Type B pancreatic cell (in vitro differentiated cells): Measurements from ENCODE around the gene PLEKHA6. TPM values are rescaled to one million over a fixed set of nuclear protein-coding genes. Genes with fewer than 3 reads are reported as not detected.

Experiments
- DNase-seq: peaks from one replicate; pipeline ENCODE4 v3.0.0; 2021; ENCODE audit warnings: mixed read lengths; ENCODE audit not compliant: unreplicated experiment; ENCODE audit errors: extremely low spot score
- H3K27ac Mint-ChIP-seq: 2 replicates; pipeline ENCODE4 v1.8.0; 2021; ENCODE audit warnings: mild to moderate bottlenecking, mixed read lengths
- H3K27me3 Mint-ChIP-seq: 2 replicates; pipeline ENCODE4 v1.8.0; 2021; ENCODE audit warnings: mixed read lengths
- H3K36me3 Mint-ChIP-seq: 2 replicates; pipeline ENCODE4 v1.8.0; 2021; ENCODE audit warnings: mixed read lengths
- H3K4me1 Mint-ChIP-seq: one replicate; pipeline ENCODE4 v1.8.0; 2021; ENCODE audit warnings: mixed read lengths; ENCODE audit not compliant: unreplicated experiment
- H3K4me3 Mint-ChIP-seq: 2 replicates; pipeline ENCODE4 v1.8.0; 2021; ENCODE audit warnings: mild to moderate bottlenecking, mixed read lengths
- H3K9me3 Mint-ChIP-seq: 2 replicates; pipeline ENCODE4 v1.8.0; 2021; ENCODE audit warnings: mixed read lengths
- CTCF ChIP-seq: fragments of 200-600 bp; sonication (generic); conservative IDR thresholded peaks from 2 replicates; pipeline ENCODE4 v1.5.0; 2021; ENCODE audit warnings: antibody characterized with exemption, mild to moderate bottlenecking
- total RNA-seq: library from RNA; stranded (reverse); gene quantifications from 2 replicates; pipeline ENCODE4 v1.2.1, GENCODE V29; 2021; ENCODE audit warnings: low replicate concordance

Gene PLEKHA6
- total RNA-seq, 1 donor from 2014 or later = 37.8 TPM

GRCh38 chr1:204407295-204407971 lies 47.7 kb upstream of the PLEKHA6 start:
- no peaks in the 10 kb centered on the region for H3K9me3 Mint-ChIP-seq
- peak overlapping the region; percentile 98 for H3K4me3 Mint-ChIP-seq
- TF ChIP-seq CTCF = no peak
- peak overlapping the region; percentile 96 for H3K27ac Mint-ChIP-seq
- H3K27me3 Mint-ChIP-seq = no peaks in the 10 kb centered on the region
- DNase-seq = no peak
- peaks cover 20% of the 10 kb centered on the region for H3K36me3 Mint-ChIP-seq
- peaks cover 19% of the 10 kb centered on the region for H3K4me1 Mint-ChIP-seq

GRCh38 chr1:204406621-204407020 lies 46.9 kb upstream of the PLEKHA6 start:
- H3K36me3 Mint-ChIP-seq = peaks cover 20% of the 10 kb centered on the region
- no peak for TF ChIP-seq CTCF
- no peaks in the 10 kb centered on the region for H3K27me3 Mint-ChIP-seq
- no peaks in the 10 kb centered on the region for H3K9me3 Mint-ChIP-seq
- H3K4me3 Mint-ChIP-seq = peak overlapping the region; percentile 98
- DNase-seq = no peak
- H3K27ac Mint-ChIP-seq = no peak overlapping the region
- H3K4me1 Mint-ChIP-seq = peaks cover 16% of the 10 kb centered on the region

- no peak for DNase-seq
- H3K4me1 Mint-ChIP-seq = peaks cover 16% of the 10 kb centered on the region
- no peaks in the 10 kb centered on the region for H3K9me3 Mint-ChIP-seq
- H3K27ac Mint-ChIP-seq = no peak overlapping the region
- H3K36me3 Mint-ChIP-seq = peaks cover 22% of the 10 kb centered on the region
- no peak for TF ChIP-seq CTCF
- H3K27me3 Mint-ChIP-seq = no peaks in the 10 kb centered on the region
- H3K4me3 Mint-ChIP-seq = peak overlapping the region; percentile 44
Observed at GRCh38 chr1:204405988-204406387, 46.3 kb upstream of the PLEKHA6 start.

GRCh38 chr1:204404629-204405028 lies 44.9 kb upstream of the PLEKHA6 start:
- TF ChIP-seq CTCF = no peak
- Mint-ChIP-seq H3K4me3 (no peak overlapping the region), H3K27ac (no peak overlapping the region), H3K9me3 (no peaks in the 10 kb centered on the region), H3K36me3 (peaks cover 26% of the 10 kb centered on the region), H3K4me1 (peaks cover 16% of the 10 kb centered on the region), H3K27me3 (no peaks in the 10 kb centered on the region)
- no peak for DNase-seq

- no peak overlapping the region for H3K27ac Mint-ChIP-seq
- peaks cover 18% of the 10 kb centered on the region for H3K36me3 Mint-ChIP-seq
- TF ChIP-seq CTCF = no peak
- H3K4me1 Mint-ChIP-seq = peaks cover 16% of the 10 kb centered on the region
- H3K9me3 Mint-ChIP-seq = no peaks in the 10 kb centered on the region
- no peaks in the 10 kb centered on the region for H3K27me3 Mint-ChIP-seq
- H3K4me3 Mint-ChIP-seq = no peak overlapping the region
- no peak for DNase-seq
Observed at GRCh38 chr1:204402391-204402790, 42.7 kb upstream of the PLEKHA6 start.
